Spleen (tissue), 7 donors: ENCODE results near the gene COLGALT1.

ENCODE experiments used
- POLR2A ChIP-seq, 3 donors: fragments of 450-650 bp; IDR thresholded peaks; one replicate each; pipeline ENCODE4 v1.5.1; 2017; ENCODE audit warnings: antibody characterized with exemption in 3 of 3, mild to moderate bottlenecking in 1 of 3
- POLR2AphosphoS5 ChIP-seq, 3 donors: sonication (generic); formaldehyde crosslinking; IDR thresholded peaks; one replicate each; pipeline ENCODE4 v1.5.1; 2017; ENCODE audit warnings: antibody characterized with exemption in 3 of 3
- TF ChIP-seq, protein P1 (sequence below), 11 experiments: fragments of 200-600 bp in 7 of 11; fragments of 450-650 bp in 4 of 11; sonication (generic) in 4 of 11; IDR thresholded peaks in 8 of 11; conservative IDR thresholded peaks in 3 of 11; 1 replicate in 7 of 11; 2 replicates in 4 of 11; pipeline versions ENCODE4 v1.4.0 to v1.8.0; 2016 to 2021; ENCODE audit warnings: antibody characterized with exemption in 11 of 11, inconsistent platforms in 4 of 11, mild to moderate bottlenecking in 1 of 11
- donor health status: DM: no; HTN: no; CAD: no; lungs with moderate emphysema.
- donor health status: DM: no; HTN: no; CAD: no.
- donor health status: DM: no; HTN: no; CAD: no.

DNA sequence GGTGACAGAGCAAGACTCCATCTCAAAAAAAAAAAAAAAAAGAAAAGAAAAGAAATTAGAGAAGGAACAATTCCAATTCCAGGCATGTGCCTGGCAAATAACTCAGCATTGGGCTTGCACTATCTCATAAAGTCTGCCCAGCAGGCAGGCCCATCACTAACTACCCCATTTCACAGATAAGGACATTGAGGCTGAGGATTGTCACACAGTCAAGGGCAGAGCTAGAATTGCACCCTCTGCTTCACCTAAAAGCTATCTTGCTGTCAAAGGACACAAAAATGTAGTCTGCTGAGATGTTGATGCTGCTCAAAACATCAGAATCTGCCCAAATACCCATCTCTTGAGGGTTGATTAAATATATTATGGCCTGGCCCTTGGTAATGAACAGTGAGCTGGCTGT is 20.7 kb upstream of the COLGALT1 start:
- TF ChIP-seq, protein P1, sequence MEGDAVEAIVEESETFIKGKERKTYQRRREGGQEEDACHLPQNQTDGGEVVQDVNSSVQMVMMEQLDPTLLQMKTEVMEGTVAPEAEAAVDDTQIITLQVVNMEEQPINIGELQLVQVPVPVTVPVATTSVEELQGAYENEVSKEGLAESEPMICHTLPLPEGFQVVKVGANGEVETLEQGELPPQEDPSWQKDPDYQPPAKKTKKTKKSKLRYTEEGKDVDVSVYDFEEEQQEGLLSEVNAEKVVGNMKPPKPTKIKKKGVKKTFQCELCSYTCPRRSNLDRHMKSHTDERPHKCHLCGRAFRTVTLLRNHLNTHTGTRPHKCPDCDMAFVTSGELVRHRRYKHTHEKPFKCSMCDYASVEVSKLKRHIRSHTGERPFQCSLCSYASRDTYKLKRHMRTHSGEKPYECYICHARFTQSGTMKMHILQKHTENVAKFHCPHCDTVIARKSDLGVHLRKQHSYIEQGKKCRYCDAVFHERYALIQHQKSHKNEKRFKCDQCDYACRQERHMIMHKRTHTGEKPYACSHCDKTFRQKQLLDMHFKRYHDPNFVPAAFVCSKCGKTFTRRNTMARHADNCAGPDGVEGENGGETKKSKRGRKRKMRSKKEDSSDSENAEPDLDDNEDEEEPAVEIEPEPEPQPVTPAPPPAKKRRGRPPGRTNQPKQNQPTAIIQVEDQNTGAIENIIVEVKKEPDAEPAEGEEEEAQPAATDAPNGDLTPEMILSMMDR (IDR thresholded peaks at IDR 0.05 in 8 of 11, conservative IDR thresholded peaks at IDR 0.05 in 3 of 11), result no peak
- no peak for TF ChIP-seq POLR2AphosphoS5 (IDR thresholded peaks at IDR 0.05)
- TF ChIP-seq POLR2A (IDR thresholded peaks at IDR 0.05), result no peak
